GM10248 (cell line): ENCODE measurements around the gene MYD88.

Experiments
- CTCF ChIA-PET: fragments of 300-600 bp; sonication (Branson Sonifier 250); formaldehyde crosslinking; extraction: SDS; loops from one replicate; lab custom pipeline; 2021; ENCODE audit warnings: antibody characterized with exemption; lab: Yijun Ruan, JAX
- POLR2A ChIA-PET: fragments of 350-650 bp; sonication (Branson Sonifier 250); formaldehyde crosslinking; extraction: SDS; loops from one replicate; lab custom pipeline; 2020; ENCODE audit warnings: antibody characterized with exemption; lab: Yijun Ruan, JAX
- DNase-seq: peaks from one replicate; pipeline ENCODE4 v3.0.0; 2012; ENCODE audit errors: extremely low spot score
- CTCF ChIP-seq: IDR thresholded peaks from 2 replicates; pipeline ENCODE4 v1.5.1; 2012; ENCODE audit warnings: mild to moderate bottlenecking, low read depth; ENCODE audit errors: extremely low read depth, missing control alignments, control extremely low read depth

MYD88 gene

GRCh38 chr3:38165722-38166387 is 27.4 kb downstream of the MYD88 start:
- ChIA-PET POLR2A (interaction anchor here (0.5 to 1.6 kb wide), 3 partner anchors 14 to 29 kb away, joined by 5 to 15 read pairs (median 14); partner anchors contain the start of gene ACAA1), CTCF (interaction anchor here (0.9 to 3.7 kb wide), 7 partner anchors 12 to 70 kb away, joined by 3 to 35 read pairs (median 5); partner anchors contain the start of gene ACAA1)
- no peak for TF ChIP-seq CTCF
- DNase-seq: no peak

- POLR2A ChIA-PET: no interaction called here
- no peak for TF ChIP-seq CTCF
- CTCF ChIA-PET: interaction anchor here (0.6 to 1.3 kb wide), 3 partner anchors 9 to 20 kb away, joined by 3 to 4 read pairs (median 3); no protein-coding TSS in a partner anchor
- DNase-seq: no peak
Measured at GRCh38 chr3:38167591-38167990, 29.1 kb downstream of the MYD88 start.

- no peak for DNase-seq
- ChIA-PET CTCF (no interaction called here), POLR2A (no interaction called here)
- no peak for TF ChIP-seq CTCF
Measured at GRCh38 chr3:38168151-38169026, 29.9 kb downstream of the MYD88 start.

GRCh38 chr3:38169027-38169317 is 30.5 kb downstream of the MYD88 start:
- no peak for TF ChIP-seq CTCF
- ChIA-PET CTCF (no interaction called here), POLR2A (no interaction called here)
- DNase-seq: no peak

- CTCF ChIA-PET: interaction anchor here (0.7 to 1.0 kb wide), 2 partner anchors 19 to 31 kb away, joined by 3 read pairs; no protein-coding TSS in a partner anchor
- POLR2A ChIA-PET: no interaction called here
- no peak for DNase-seq
- TF ChIP-seq CTCF: no peak
Measured at GRCh38 chr3:38170722-38171121, 32.3 kb downstream of the MYD88 start.

- ChIA-PET CTCF (interaction anchor here (0.7 to 1.0 kb wide), 2 partner anchors 18 to 32 kb away, joined by 3 read pairs; no protein-coding TSS in a partner anchor), POLR2A (interaction anchor here (0.9 kb wide), 1 partner anchor 35 kb away, joined by 3 read pairs; the partner anchor contains the start of gene ACAA1)
- TF ChIP-seq CTCF: no peak
- no peak for DNase-seq
Measured at GRCh38 chr3:38171622-38172021, 33.2 kb downstream of the MYD88 start.
